C1 segment of cervical spinal cord (tissue), 14 donors: ENCODE data around the gene TRAPPC13.
"Not testable (repeated sequence)": the region's sequence is repeated elsewhere in the genome, so short reads cannot be mapped to it uniquely, and the experiment has no call there.

Source experiments
- DNase-seq, 14 donors: peaks; one replicate each; lab custom pipeline; 2025; lab: John Stamatoyannopoulos, UW

TRAPPC13 gene

DNA sequence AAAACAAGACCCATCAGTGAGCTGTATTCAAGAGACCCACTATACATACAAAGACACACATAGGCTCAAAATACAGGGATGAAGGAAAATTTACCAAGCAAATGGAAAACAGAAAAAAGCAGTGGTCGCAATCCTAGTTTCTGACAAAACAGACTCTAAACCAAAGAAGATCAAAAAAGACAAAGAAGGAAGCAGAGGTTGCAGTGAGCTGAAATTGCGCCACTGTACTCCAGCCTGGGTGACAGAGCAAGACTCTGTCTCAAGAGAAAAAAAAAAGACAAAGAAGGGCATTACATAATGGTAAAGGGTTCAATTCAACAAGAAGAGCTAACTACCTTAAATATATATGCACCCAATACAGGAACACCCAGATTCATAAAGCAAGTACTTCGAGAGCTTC is 51.2 kb downstream of the TRAPPC13 start:
- DNase-seq: not testable (repeated sequence)

DNA sequence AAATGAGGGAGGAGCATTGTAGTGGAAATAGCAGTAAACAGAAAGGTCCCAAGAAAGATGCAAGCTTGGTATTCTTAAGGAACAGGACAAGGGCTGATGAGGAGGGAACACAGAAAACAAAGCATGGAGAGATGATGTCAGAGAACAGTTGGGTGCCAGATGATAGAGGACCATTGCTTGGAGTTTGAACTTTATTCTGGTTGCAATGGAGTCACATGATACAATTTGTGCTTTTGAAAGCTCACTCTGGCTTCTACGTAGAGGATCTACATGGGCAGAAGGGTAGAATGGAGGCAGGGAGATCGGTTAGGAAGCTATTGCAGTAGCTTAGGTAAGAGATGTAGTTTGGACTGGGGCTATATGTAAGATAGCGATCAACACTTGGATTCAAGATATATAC is 57.3 kb downstream of the TRAPPC13 start:
- no peak for DNase-seq

- DNase-seq: no peak
Observed at GRCh38 chr5:65693121-65693520, 68.3 kb downstream of the TRAPPC13 start.

DNA sequence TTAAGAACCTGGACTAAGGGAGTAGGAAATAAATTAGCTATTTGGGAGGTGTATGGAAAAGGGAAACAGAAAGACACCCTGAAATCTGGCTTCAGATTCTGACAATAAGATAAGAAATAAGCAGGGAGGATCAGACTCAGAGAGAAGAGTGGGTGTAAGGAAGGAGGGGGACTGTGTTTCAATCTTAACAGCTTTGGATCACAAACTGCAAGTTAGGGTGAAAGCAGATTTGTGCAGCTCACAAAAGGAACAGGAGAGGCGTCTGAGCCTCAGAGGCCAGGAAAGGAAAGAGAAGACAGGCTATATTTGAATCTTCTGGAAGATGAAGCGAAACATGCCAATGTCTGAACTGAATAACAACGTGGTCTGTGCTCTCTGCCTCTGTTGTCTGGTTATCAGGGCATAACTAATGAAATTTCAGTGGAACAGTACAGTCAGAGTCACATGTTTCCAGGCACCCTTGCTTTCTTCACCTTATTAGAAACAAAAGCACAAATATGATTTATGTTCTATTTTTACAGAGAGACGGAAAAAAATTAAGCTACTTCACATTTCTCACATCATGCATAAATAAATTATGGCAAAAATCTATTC is 70.4 kb downstream of the TRAPPC13 start:
- DNase-seq: no peak

GRCh38 chr5:65695896-65696295 is 71.1 kb downstream of the TRAPPC13 start:
- DNase-seq: peak in 9 of 14 donors; percentile 1 to 18 (median 8)

DNA sequence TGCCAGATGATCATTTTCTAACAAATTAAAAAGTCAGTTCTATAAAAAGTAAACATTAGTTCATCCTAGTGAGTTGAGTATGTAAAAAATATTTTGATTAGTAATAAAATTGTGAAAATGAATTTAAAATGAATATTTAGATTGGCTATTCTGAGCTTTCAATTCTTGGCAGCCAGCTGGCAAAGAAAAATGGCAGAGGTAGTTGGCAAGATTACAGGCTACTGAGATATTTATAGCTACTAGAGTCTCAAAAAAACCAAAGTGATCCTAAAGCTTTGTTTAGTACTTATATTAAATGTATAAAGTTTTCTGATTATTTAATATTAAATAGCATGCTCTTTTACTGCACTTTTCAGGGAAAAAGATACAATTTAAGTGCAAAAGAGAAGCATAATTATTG is 72.1 kb downstream of the TRAPPC13 start:
- DNase-seq: no peak

DNA sequence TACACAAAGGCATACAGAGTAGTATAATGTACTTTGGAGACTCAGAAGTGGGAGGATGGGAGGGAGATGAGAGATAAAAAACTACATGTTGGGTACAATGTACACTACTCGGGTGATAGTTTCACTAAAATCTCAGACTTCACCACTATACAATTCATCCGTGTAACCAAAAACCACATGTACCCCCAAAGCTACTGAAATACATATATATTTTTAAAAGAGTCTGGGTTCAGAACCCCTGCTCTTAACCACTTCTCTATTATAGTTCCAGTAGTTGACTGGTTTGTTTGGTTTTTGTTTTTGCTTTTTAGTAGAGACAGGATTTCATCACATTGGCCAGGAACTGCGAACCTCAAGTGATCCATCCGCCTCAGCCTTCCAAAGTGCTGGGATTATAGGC is 74.5 kb downstream of the TRAPPC13 start:
- DNase-seq: no peak

- no peak for DNase-seq
Observed at GRCh38 chr5:65702036-65702435, 77.2 kb downstream of the TRAPPC13 start.

- DNase-seq: no peak
Observed at GRCh38 chr5:65704621-65705239, 79.9 kb downstream of the TRAPPC13 start.

DNA sequence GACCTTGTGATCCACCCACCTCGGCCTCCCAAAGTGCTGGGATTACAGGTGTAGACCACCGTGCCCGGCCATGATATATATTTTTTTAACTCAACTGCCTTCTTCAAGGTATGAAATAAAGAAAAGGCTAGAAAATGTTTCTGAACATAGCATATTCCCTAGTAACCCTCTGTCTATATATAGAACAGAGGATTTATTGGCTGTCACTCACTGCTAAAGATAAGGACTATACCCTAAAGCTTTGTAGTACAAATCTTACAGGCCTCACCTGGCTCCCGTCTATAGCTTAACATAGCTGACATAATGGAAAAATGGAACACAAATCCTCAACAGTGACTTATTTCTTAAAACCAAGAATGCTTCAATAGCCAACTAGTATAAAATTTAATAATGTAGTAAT is 82.8 kb downstream of the TRAPPC13 start:
- DNase-seq: no peak

- DNase-seq: no peak
Observed at GRCh38 chr5:65708145-65708544, 83.3 kb downstream of the TRAPPC13 start.
